HFFc6 (cell line): ENCODE results near the gene C1QTNF4. TPM values are rescaled to one million over a fixed set of nuclear protein-coding genes. Genes with fewer than 3 reads are reported as not detected.

ENCODE experiments used
- DNase-seq: peaks from one replicate; pipeline ENCODE4 v3.0.0-alpha.2; 2018
- H3K27ac Mint-ChIP-seq: 2 replicates; pipeline ENCODE4 v1.8.0; 2020; ENCODE audit warnings: mild to moderate bottlenecking, mixed read lengths
- H3K27me3 Mint-ChIP-seq: 2 replicates; pipeline ENCODE4 v1.8.0; 2021; ENCODE audit warnings: mild to moderate bottlenecking, moderate library complexity, mixed read lengths; ENCODE audit not compliant: insufficient read depth
- H3K36me3 Mint-ChIP-seq: 2 replicates; pipeline ENCODE4 v1.8.0; 2021; ENCODE audit warnings: low read depth, mixed read lengths
- H3K4me1 Mint-ChIP-seq: 2 replicates; pipeline ENCODE4 v1.8.0; 2020; ENCODE audit warnings: low read depth, mixed read lengths
- H3K4me3 Mint-ChIP-seq: 2 replicates; pipeline ENCODE4 v1.8.0; 2020; ENCODE audit warnings: mild to moderate bottlenecking, moderate library complexity, mixed read lengths
- H3K9me3 Mint-ChIP-seq: 2 replicates; pipeline ENCODE4 v1.8.0; 2020; ENCODE audit warnings: mild to moderate bottlenecking, mixed read lengths
- CTCF ChIP-seq: fragments of 200-600 bp; sonication (generic); IDR thresholded peaks from 2 replicates; pipeline ENCODE4 v1.5.0; 2021; ENCODE audit warnings: antibody characterized with exemption, mild to moderate bottlenecking
- total RNA-seq, 6 experiments: library from RNA; stranded (reverse); fragmentation: NEBNext Ultra II Directional; extraction: Animal tissue kit (Norgen Biotek cat#: 25700); gene quantifications; 2 replicates in 1 of 6; 3 replicates in 5 of 6; pipeline ENCODE4 v1.2.3, GENCODE V29; 2021

C1QTNF4 gene
- total RNA-seq, 6 experiments from 2014 or later: not detected

GRCh38 chr11:47592251-47592650 lies 2.0 kb downstream of the C1QTNF4 start:
- Mint-ChIP-seq H3K36me3 (no peaks in the 10 kb centered on the region), H3K27ac (no peak overlapping the region), H3K4me3 (no peak overlapping the region), H3K4me1 (no peaks in the 10 kb centered on the region), H3K9me3 (no peaks in the 10 kb centered on the region), H3K27me3 (peaks cover 32% of the 10 kb centered on the region)
- no peak for DNase-seq
- TF ChIP-seq CTCF: no peak

- no peak for DNase-seq
- TF ChIP-seq CTCF: no peak
- Mint-ChIP-seq H3K4me1 (no peaks in the 10 kb centered on the region), H3K36me3 (no peaks in the 10 kb centered on the region), H3K4me3 (no peak overlapping the region), H3K27ac (no peak overlapping the region), H3K27me3 (peaks cover 32% of the 10 kb centered on the region), H3K9me3 (no peaks in the 10 kb centered on the region)
Observed at GRCh38 chr11:47591764-47592163, 2.4 kb downstream of the C1QTNF4 start.

GRCh38 chr11:47589977-47590861 lies 4.0 kb downstream of the C1QTNF4 start:
- DNase-seq: no peak
- peaks cover 31% of the 10 kb centered on the region for H3K27me3 Mint-ChIP-seq
- H3K4me3 Mint-ChIP-seq: no peak overlapping the region
- TF ChIP-seq CTCF: no peak
- no peaks in the 10 kb centered on the region for H3K4me1 Mint-ChIP-seq
- H3K36me3 Mint-ChIP-seq: no peaks in the 10 kb centered on the region
- H3K27ac Mint-ChIP-seq: no peak overlapping the region
- no peaks in the 10 kb centered on the region for H3K9me3 Mint-ChIP-seq

GRCh38 chr11:47589584-47589976 lies 4.6 kb downstream of the C1QTNF4 start:
- no peak for TF ChIP-seq CTCF
- H3K4me1 Mint-ChIP-seq: no peaks in the 10 kb centered on the region
- H3K27ac Mint-ChIP-seq: no peak overlapping the region
- H3K4me3 Mint-ChIP-seq: no peak overlapping the region
- DNase-seq: no peak
- peaks cover under 1% of the 10 kb centered on the region; the same call in 1 of the 2 replicates for H3K36me3 Mint-ChIP-seq
- H3K27me3 Mint-ChIP-seq: peaks cover 28% of the 10 kb centered on the region
- H3K9me3 Mint-ChIP-seq: no peaks in the 10 kb centered on the region

- Mint-ChIP-seq H3K27ac (no peak overlapping the region), H3K4me3 (no peak overlapping the region), H3K27me3 (peaks cover 26% of the 10 kb centered on the region), H3K4me1 (no peaks in the 10 kb centered on the region), H3K9me3 (no peaks in the 10 kb centered on the region), H3K36me3 (peaks cover 5% of the 10 kb centered on the region)
- TF ChIP-seq CTCF: no peak
- no peak for DNase-seq
Observed at GRCh38 chr11:47589118-47589517, 5.1 kb downstream of the C1QTNF4 start.
